Tibial artery (tissue), 4 donors: ENCODE results near the gene ITPK1.
"Not testable (repeated sequence)": the region's sequence is repeated elsewhere in the genome, so short reads cannot be mapped to it uniquely, and the experiment has no call there.

Experiments
- DNase-seq, 2 donors: peaks; one replicate each; pipeline ENCODE4 v3.0.0-alpha.2; 2019
- H3K27ac ChIP-seq, 2 donors: fragments of 200-600 bp; sonication (generic) in 1 of 2; 1 replicate in 1 of 2; 2 replicates in 1 of 2; pipeline ENCODE4 v1.5.1; 2018 to 2019; ENCODE audit warnings: mild to moderate bottlenecking in 1 of 2
- H3K27me3 ChIP-seq, 2 donors: fragments of 200-600 bp; sonication (generic) in 1 of 2; one replicate each; pipeline versions ENCODE4 v1.5.1 to v1.6.0; 2016 to 2019
- H3K36me3 ChIP-seq, 3 donors: fragments of 200-600 bp; sonication (generic) in 2 of 3; one replicate each; pipeline ENCODE4 v1.5.1; 2016 to 2019; ENCODE audit warnings: mild to moderate bottlenecking in 2 of 3
- H3K4me1 ChIP-seq, 4 donors: fragments of 200-600 bp; sonication (generic) in 2 of 4; 1 replicate in 3 of 4; 2 replicates in 1 of 4; pipeline ENCODE4 v1.5.1; 2016 to 2019
- H3K4me3 ChIP-seq, 2 donors: fragments of 200-600 bp; sonication (generic) in 1 of 2; 1 replicate in 1 of 2; 2 replicates in 1 of 2; pipeline ENCODE4 v1.5.1; 2018 to 2019; ENCODE audit warnings: mild to moderate bottlenecking in 2 of 2
- H3K9me3 ChIP-seq, 3 donors: fragments of 200-600 bp; sonication (generic) in 1 of 3; one replicate each; pipeline ENCODE4 v1.5.1; 2016 to 2019
- CTCF ChIP-seq, 2 experiments: fragments of 200-600 bp in 1 of 2; fragments of 450-650 bp in 1 of 2; IDR thresholded peaks; one replicate each; pipeline ENCODE4 v1.5.1; 2017 to 2019; ENCODE audit warnings: antibody characterized with exemption in 2 of 2, mild to moderate bottlenecking in 1 of 2, moderate library complexity in 1 of 2
- intact Hi-C: fragments of 100-400 bp; cut with DNase I; formaldehyde crosslinking; loops from one replicate; pipeline ENCODE4 v1.15.0; 2023; ENCODE audit warnings: low total_unique reads

The ITPK1 gene

GRCh38 chr14:93133464-93133863, 17.7 kb upstream of the ITPK1 start:
- intact Hi-C loops: no loop called here
- Histone ChIP-seq H3K27me3 (no peaks in the 10 kb centered on the region), H3K4me1 (peaks cover 3 to 80% (median 20%) of the 10 kb centered on the region in 4 donors), H3K27ac (peak overlapping the region; percentile 12 to 67), H3K4me3 (no peak overlapping the region), H3K9me3 (no peaks in the 10 kb centered on the region), H3K36me3 (no peaks in the 10 kb centered on the region)
- DNase-seq: peak in 1 of 2 donors; percentile 78
- no peak for TF ChIP-seq CTCF (IDR thresholded peaks at IDR 0.05)

- Histone ChIP-seq H3K9me3 (no peaks in the 10 kb centered on the region), H3K36me3 (no peaks in the 10 kb centered on the region), H3K4me3 (no peak overlapping the region), H3K27ac (peak overlapping the region; percentile 12 to 67), H3K4me1 (peaks cover 3 to 78% (median 20%) of the 10 kb centered on the region in 4 donors), H3K27me3 (no peaks in the 10 kb centered on the region)
- peak in 1 of 2 experiments; percentile 14 for TF ChIP-seq CTCF (IDR thresholded peaks at IDR 0.05)
- intact Hi-C loops: no loop called here
- no peak for DNase-seq
Observed at GRCh38 chr14:93132472-93133065, 16.8 kb upstream of the ITPK1 start.

GRCh38 chr14:93131257-93131820, 15.6 kb upstream of the ITPK1 start:
- H3K9me3 ChIP-seq, H3K36me3 ChIP-seq, H3K27me3 ChIP-seq, intact Hi-C loops, H3K4me3 ChIP-seq, DNase-seq: not testable (repeated sequence)
- H3K27ac ChIP-seq: peak overlapping the region; percentile 57 to 67
- H3K4me1 ChIP-seq: peaks cover 3 to 70% (median 20%) of the 10 kb centered on the region in 4 donors

GRCh38 chr14:93128725-93129459, 13.2 kb upstream of the ITPK1 start:
- TF ChIP-seq CTCF (IDR thresholded peaks at IDR 0.05): no peak
- no peak overlapping the region for H3K4me3 ChIP-seq
- intact Hi-C loops: no loop called here
- peak overlapping the region; percentile 57 to 67 for H3K27ac ChIP-seq
- H3K36me3 ChIP-seq: no peaks in the 10 kb centered on the region
- H3K4me1 ChIP-seq: peaks cover 3 to 46% (median 11%) of the 10 kb centered on the region in 4 donors
- peak in 1 of 2 donors; percentile 77 for DNase-seq
- H3K9me3 ChIP-seq: no peaks in the 10 kb centered on the region
- H3K27me3 ChIP-seq: no peaks in the 10 kb centered on the region

- intact Hi-C loops: no loop called here
- DNase-seq: no peak
- no peaks in the 10 kb centered on the region for H3K9me3 ChIP-seq
- no peak overlapping the region for H3K27ac ChIP-seq
- H3K36me3 ChIP-seq: no peaks in the 10 kb centered on the region
- no peaks in the 10 kb centered on the region for H3K27me3 ChIP-seq
- no peak overlapping the region for H3K4me3 ChIP-seq
- peaks cover 3 to 28% (median 4%) of the 10 kb centered on the region in 4 donors for H3K4me1 ChIP-seq
- no peak for TF ChIP-seq CTCF (IDR thresholded peaks at IDR 0.05)
Observed at GRCh38 chr14:93126111-93126510, 10.4 kb upstream of the ITPK1 start.

GRCh38 chr14:93122826-93123225, 7.1 kb upstream of the ITPK1 start:
- Histone ChIP-seq H3K27me3 (no peaks in the 10 kb centered on the region), H3K27ac (no peak overlapping the region), H3K9me3 (no peaks in the 10 kb centered on the region), H3K4me1 (no peaks in the 10 kb centered on the region), H3K36me3 (no peaks in the 10 kb centered on the region), H3K4me3 (no peak overlapping the region)
- no peak for TF ChIP-seq CTCF (IDR thresholded peaks at IDR 0.05)
- intact Hi-C loops: no loop called here
- no peak for DNase-seq
